ENCODE measurements around the gene C20orf144. TPM values are rescaled to one million over a fixed set of nuclear protein-coding genes. Genes with fewer than 3 reads are reported as not detected.

The C20orf144 gene
- total RNA-seq, 2 experiments from 2014 or later = 0.42 to 0.44 TPM

DNA sequence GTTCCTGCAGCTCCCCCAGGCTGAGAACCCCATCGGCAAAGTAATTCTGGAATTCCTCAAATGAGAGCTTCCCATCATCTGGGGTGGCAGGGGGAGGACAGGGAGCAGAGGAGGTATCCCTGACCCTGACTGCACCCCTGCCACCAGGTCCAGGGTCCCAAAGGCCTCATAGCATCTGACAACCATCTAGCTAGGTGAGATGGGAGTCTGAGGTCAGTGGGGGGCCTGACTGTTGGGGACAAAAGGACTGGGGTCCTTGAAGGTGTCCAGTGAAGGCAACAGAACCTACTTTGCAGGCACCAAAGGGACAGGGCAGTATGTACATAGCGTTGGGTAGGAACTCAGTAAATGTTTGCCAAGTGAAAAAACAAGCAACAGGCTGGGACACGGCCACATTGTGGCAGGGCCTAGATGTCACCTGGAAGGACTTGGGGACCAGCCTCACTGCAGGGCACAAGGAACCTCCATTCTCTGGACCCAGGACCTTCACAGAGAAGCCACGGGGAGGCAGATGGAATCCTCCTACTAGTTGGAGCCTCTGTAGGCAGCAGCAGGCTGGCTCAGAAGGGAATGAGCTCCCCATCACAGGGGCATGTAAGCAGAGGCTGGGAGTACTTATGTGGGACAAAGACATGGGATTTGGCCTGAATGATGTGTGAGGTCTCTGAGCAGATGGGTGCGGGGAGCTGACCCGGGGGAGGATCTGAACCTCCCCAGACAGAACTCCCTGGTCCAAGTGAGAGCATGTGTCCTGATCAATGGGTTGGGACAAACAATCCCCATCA is 8.8 kb downstream of the C20orf144 start:
- H3K9me3 ChIP-seq (ENCODE audit: low read length) = no peaks in the 10 kb centered on the region
- peaks cover 18% of the 10 kb centered on the region; the same call in 1 of the 2 replicates for H3K79me2 ChIP-seq (ENCODE audit: insufficient read depth, low read depth, low read length)
- intact Hi-C loops (cut with micrococcal nuclease; ENCODE audit: unreplicated experiment) = no loop called here
- peaks cover 45% of the 10 kb centered on the region; the same call in 1 of the 2 replicates for H3K36me3 ChIP-seq (ENCODE audit: insufficient read depth, low read length)
- no peak overlapping the region for H3K4me2 ChIP-seq (ENCODE audit: low read length)
- no peak overlapping the region for H2AFZ ChIP-seq (ENCODE audit: low read length)
- 0 out of 2 replicates have a peak, but pooled peaks cover 5% of the 10 kb centered on the region for H4K20me1 ChIP-seq (ENCODE audit: insufficient read depth, low read length)
- no TSS peak for BruUV-seq (replicated peaks)
- H3K4me3 ChIP-seq (ENCODE audit: low read depth, low read length, poor library complexity, severe bottlenecking) = no peak overlapping the region
- ChIA-PET POLR2A (interaction anchor here (1.4 kb wide), 1 partner anchor 14 kb away, joined by 5 read pairs; no protein-coding TSS in a partner anchor), CTCF (ENCODE audit: unreplicated experiment) (interaction anchor here (0.6 kb wide), 1 partner anchor 93 kb away, joined by 3 read pairs; no protein-coding TSS in a partner anchor)
- TF ChIP-seq CTCF (conservative IDR thresholded peaks at IDR 0.05; ENCODE audit: low read length) (no peak), EZH2phosphoT487 (IDR thresholded peaks at IDR 0.05; ENCODE audit: borderline replicate concordance, low read depth, low read length) (no peak)
- H3K27ac ChIP-seq (ENCODE audit: low read depth, low read length, poor library complexity, severe bottlenecking) = no peak overlapping the region
- DNase-seq (ENCODE audit: low spot score) = no peak
- H3K9me2 ChIP-seq (ENCODE audit: insufficient read depth, low read length) = no peaks in the 10 kb centered on the region
- H3K4me1 ChIP-seq (ENCODE audit: insufficient read depth, low read length, poor library complexity, severe bottlenecking) = peaks cover 77% of the 10 kb centered on the region

GRCh38 chr20:33671573-33672288 is 9.6 kb downstream of the C20orf144 start:
- no peak for TF ChIP-seq CTCF (conservative IDR thresholded peaks at IDR 0.05; ENCODE audit: low read length)
- intact Hi-C loops (cut with micrococcal nuclease; ENCODE audit: unreplicated experiment) = no loop called here
- Histone ChIP-seq H3K36me3 (ENCODE audit: insufficient read depth, low read length) (peaks cover 53% of the 10 kb centered on the region), H2AFZ (ENCODE audit: low read length) (no peak overlapping the region), H3K4me2 (ENCODE audit: low read length) (peak overlapping the region; percentile 94; the same call in 1 of the 2 replicates), H3K79me2 (ENCODE audit: insufficient read depth, low read depth, low read length) (peaks cover 18% of the 10 kb centered on the region; the same call in 1 of the 2 replicates), H4K20me1 (ENCODE audit: insufficient read depth, low read length) (0 out of 2 replicates have a peak, but pooled peaks cover 5% of the 10 kb centered on the region), H3K27ac (ENCODE audit: low read depth, low read length, poor library complexity, severe bottlenecking) (no peak overlapping the region), H3K9me2 (ENCODE audit: insufficient read depth, low read length) (no peaks in the 10 kb centered on the region), H3K4me1 (ENCODE audit: insufficient read depth, low read length, poor library complexity, severe bottlenecking) (peaks cover 69% of the 10 kb centered on the region), H3K4me3 (ENCODE audit: low read depth, low read length, poor library complexity, severe bottlenecking) (no peak overlapping the region), H3K9me3 (ENCODE audit: low read length) (no peaks in the 10 kb centered on the region)
- BruUV-seq (replicated peaks) = no TSS peak
- POLR2A ChIA-PET = interaction anchor here (1.4 kb wide), 1 partner anchor 13 kb away, joined by 5 read pairs; no protein-coding TSS in a partner anchor
- CTCF ChIA-PET (ENCODE audit: unreplicated experiment) = no interaction called here
- DNase-seq (ENCODE audit: low spot score) = no peak
